NCI-H748 (cell line): Measurements from ENCODE around the gene HIRIP3.
"Not testable (repeated sequence)": the region's sequence is repeated elsewhere in the genome, so short reads cannot be mapped to it uniquely, and the experiment has no call there.

Source experiments
- DNase-seq: peaks from one replicate; lab custom pipeline; 2025; ENCODE audit not compliant: unreplicated experiment; lab: John Stamatoyannopoulos, UW

HIRIP3 gene

GRCh38 chr16:29961479-29962343 lies 33.7 kb downstream of the HIRIP3 start, which contains the start of gene TMEM219:
TSS of gene TMEM219 (plus strand) at chr16:29962079. CDS start at chr16:29963144, 1,065 bp downstream.
- DNase-seq, result peak; percentile 86

GRCh38 chr16:29961127-29961478 lies 34.3 kb downstream of the HIRIP3 start:
- no peak for DNase-seq

GRCh38 chr16:29959821-29960220 lies 35.6 kb downstream of the HIRIP3 start:
- not testable (repeated sequence) for DNase-seq

GRCh38 chr16:29959293-29959692 lies 36.1 kb downstream of the HIRIP3 start:
- DNase-seq, result no peak

GRCh38 chr16:29958756-29959155 lies 36.7 kb downstream of the HIRIP3 start:
- no peak for DNase-seq

- no peak for DNase-seq
These were observed 43.6 kb downstream of the HIRIP3 start for GRCh38 chr16:29951625-29952365.

- DNase-seq, result no peak
These were observed 44.5 kb downstream of the HIRIP3 start for GRCh38 chr16:29950806-29951461.

- no peak for DNase-seq
These were observed 47.5 kb downstream of the HIRIP3 start for GRCh38 chr16:29947897-29948296.

- DNase-seq, result peak; percentile 48
These were observed 51.3 kb downstream of the HIRIP3 start for GRCh38 chr16:29943846-29944799.
